GM10266 (cell line): ENCODE measurements around the gene CHSY1.
A peak's percentile ranks its signal among the peaks of the same experiment; 100 is the strongest.

Experiments used
- DNase-seq: peaks from one replicate; pipeline ENCODE4 v3.0.0; 2012; ENCODE audit errors: extremely low spot score
- CTCF ChIP-seq: IDR thresholded peaks from 2 replicates; pipeline ENCODE4 v1.5.1; 2012; ENCODE audit warnings: mild to moderate bottlenecking, low read depth; ENCODE audit not compliant: control insufficient read depth, insufficient read depth; ENCODE audit errors: missing control alignments

Gene CHSY1

GRCh38 chr15:101276501-101277037 is 24.7 kb upstream of the CHSY1 start:
- no peak for TF ChIP-seq CTCF
- peak; percentile 32 for DNase-seq

GRCh38 chr15:101275018-101275417 is 23.2 kb upstream of the CHSY1 start:
- TF ChIP-seq CTCF: no peak
- peak; percentile 56 for DNase-seq

GRCh38 chr15:101273534-101273933 is 21.7 kb upstream of the CHSY1 start:
- no peak for DNase-seq
- no peak for TF ChIP-seq CTCF

GRCh38 chr15:101272584-101272983 is 20.7 kb upstream of the CHSY1 start:
- TF ChIP-seq CTCF: no peak
- no peak for DNase-seq

- DNase-seq: no peak
- TF ChIP-seq CTCF: peak; percentile 31
Observed at GRCh38 chr15:101269479-101270223, 17.8 kb upstream of the CHSY1 start.

- TF ChIP-seq CTCF: no peak
- no peak for DNase-seq
Observed at GRCh38 chr15:101267320-101268104, 15.7 kb upstream of the CHSY1 start.

GRCh38 chr15:101266787-101267186 is 14.9 kb upstream of the CHSY1 start:
- no peak for TF ChIP-seq CTCF
- no peak for DNase-seq
